Measurements from ENCODE around the gene KIF5A.
A peak's percentile ranks its signal among the peaks of the same experiment; 100 is the strongest.

KIF5A gene

GRCh38 chr12:57609781-57610553 lies 60.1 kb downstream of the KIF5A start:
- no peak overlapping the region for H3K9ac ChIP-seq (ENCODE audit: low read depth, low read length, poor library complexity, severe bottlenecking)
- H2AFZ ChIP-seq (ENCODE audit: low read length) = no peak overlapping the region
- H4K20me1 ChIP-seq (ENCODE audit: insufficient read depth, low read length, poor library complexity, severe bottlenecking) = no peaks in the 10 kb centered on the region
- no peaks in the 10 kb centered on the region for H3F3A ChIP-seq (ENCODE audit: low read depth)
- H3K36me3 ChIP-seq (ENCODE audit: insufficient read depth, low read length) = no peaks in the 10 kb centered on the region
- no peaks in the 10 kb centered on the region for H3K27me3 ChIP-seq (ENCODE audit: insufficient read depth, low read length, poor library complexity, severe bottlenecking)
- no peaks in the 10 kb centered on the region for H3K9me3 ChIP-seq (ENCODE audit: insufficient read depth, low read depth, low read length)
- TF ChIP-seq EZH2phosphoT487 (IDR thresholded peaks at IDR 0.05; ENCODE audit: borderline replicate concordance) = no peak
- no peak for TF ChIP-seq CTCF (conservative IDR thresholded peaks at IDR 0.05; ENCODE audit: low read length)
- H3K79me2 ChIP-seq (ENCODE audit: insufficient read depth, low read length) = no peaks in the 10 kb centered on the region
- no peak overlapping the region for H3K4me3 ChIP-seq (ENCODE audit: low read length, poor library complexity, severe bottlenecking)
- H3K4me2 ChIP-seq (ENCODE audit: low read depth, low read length, poor library complexity, severe bottlenecking) = no peak overlapping the region
- H3K4me1 ChIP-seq (ENCODE audit: insufficient read depth, low read length, poor library complexity, severe bottlenecking) = peaks cover 38% of the 10 kb centered on the region
- H3K9me2 ChIP-seq (replicated peaks; ENCODE audit: low read depth, low read length) = no peaks in the 10 kb centered on the region

GRCh38 chr12:57610554-57611107 lies 60.8 kb downstream of the KIF5A start:
- Histone ChIP-seq H3K9me2 (replicated peaks; ENCODE audit: low read depth, low read length) (no peaks in the 10 kb centered on the region), H3K36me3 (ENCODE audit: insufficient read depth, low read length) (no peaks in the 10 kb centered on the region), H3F3A (ENCODE audit: low read depth) (no peaks in the 10 kb centered on the region), H3K27me3 (ENCODE audit: insufficient read depth, low read length, poor library complexity, severe bottlenecking) (no peaks in the 10 kb centered on the region), H3K4me1 (ENCODE audit: insufficient read depth, low read length, poor library complexity, severe bottlenecking) (peaks cover 36% of the 10 kb centered on the region), H2AFZ (ENCODE audit: low read length) (peak overlapping the region; percentile 97), H3K4me2 (ENCODE audit: low read depth, low read length, poor library complexity, severe bottlenecking) (peak overlapping the region; percentile 59), H3K9me3 (ENCODE audit: insufficient read depth, low read depth, low read length) (no peaks in the 10 kb centered on the region), H3K4me3 (ENCODE audit: low read length, poor library complexity, severe bottlenecking) (peak overlapping the region; percentile 85), H4K20me1 (ENCODE audit: insufficient read depth, low read length, poor library complexity, severe bottlenecking) (no peaks in the 10 kb centered on the region), H3K79me2 (ENCODE audit: insufficient read depth, low read length) (no peaks in the 10 kb centered on the region), H3K9ac (ENCODE audit: low read depth, low read length, poor library complexity, severe bottlenecking) (peak overlapping the region; percentile 91)
- no peak for TF ChIP-seq EZH2phosphoT487 (IDR thresholded peaks at IDR 0.05; ENCODE audit: borderline replicate concordance)
- no peak for TF ChIP-seq CTCF (conservative IDR thresholded peaks at IDR 0.05; ENCODE audit: low read length)

GRCh38 chr12:57611108-57611826 lies 61.4 kb downstream of the KIF5A start, which contains the start of gene ARHGEF25:
TSS of gene ARHGEF25 (plus strand) at chr12:57611435. CDS start at chr12:57611895, 460 bp downstream.
- Histone ChIP-seq H3F3A (ENCODE audit: low read depth) (no peaks in the 10 kb centered on the region), H3K27me3 (ENCODE audit: insufficient read depth, low read length, poor library complexity, severe bottlenecking) (no peaks in the 10 kb centered on the region), H3K4me1 (ENCODE audit: insufficient read depth, low read length, poor library complexity, severe bottlenecking) (peaks cover 29% of the 10 kb centered on the region), H3K9me2 (replicated peaks; ENCODE audit: low read depth, low read length) (no peaks in the 10 kb centered on the region), H3K79me2 (ENCODE audit: insufficient read depth, low read length) (no peaks in the 10 kb centered on the region), H3K9me3 (ENCODE audit: insufficient read depth, low read depth, low read length) (no peaks in the 10 kb centered on the region), H3K36me3 (ENCODE audit: insufficient read depth, low read length) (no peaks in the 10 kb centered on the region), H2AFZ (ENCODE audit: low read length) (peak within 1 kb of the TSS; percentile 97), H3K4me3 (ENCODE audit: low read length, poor library complexity, severe bottlenecking) (peak within 1 kb of the TSS; percentile 85), H4K20me1 (ENCODE audit: insufficient read depth, low read length, poor library complexity, severe bottlenecking) (no peaks in the 10 kb centered on the region), H3K9ac (ENCODE audit: low read depth, low read length, poor library complexity, severe bottlenecking) (peak within 1 kb of the TSS; percentile 91), H3K4me2 (ENCODE audit: low read depth, low read length, poor library complexity, severe bottlenecking) (peak within 1 kb of the TSS; percentile 59)
- TF ChIP-seq CTCF (conservative IDR thresholded peaks at IDR 0.05; ENCODE audit: low read length) (no peak), EZH2phosphoT487 (IDR thresholded peaks at IDR 0.05; ENCODE audit: borderline replicate concordance) (no peak)

All from Loucy (cell line).